Heart left ventricle (tissue), 13 donors: ENCODE measurements around the gene KCNJ13.

ENCODE experiments used
- CTCF ChIP-seq, 12 donors: fragments of 200-600 bp; sonication (generic) in 4 of 12; IDR thresholded peaks; one replicate each; pipeline versions ENCODE4 v1.5.0 to v1.8.0; 2018 to 2022; ENCODE audit warnings: antibody characterized with exemption in 12 of 12, mild to moderate bottlenecking in 5 of 12
- POLR2A ChIP-seq, 2 donors: fragments of 450-650 bp; IDR thresholded peaks; one replicate each; pipeline ENCODE4 v1.6.1; 2017; ENCODE audit warnings: antibody characterized with exemption in 2 of 2, mild to moderate bottlenecking in 2 of 2, moderate library complexity in 2 of 2
- donor health status: ischemic (EF 13 %, LVEDD 7.1; RV severe dilation, severe dysfunction).
- donor health status: DM: no; HTN: yes; CAD: no.
- donor health status: DM: no; HTN: no; CAD: no.
- donor health status: ischemic (EF 25% LVEDD 6.9; RV normal size, moderate dysfunction).
- donor health status: ischemic (EF 25% LVEDD 5.7; RV mildly dilated, moderate dysfunction).
- donor health status: ischemic (EF 35%, LVEDD 5.7; RV mildly dilated, moderate dysfunction).
- donor health status: nonischemic (EF 11% LVEDD 7.7; RV severe dilation, severe dysfunction).
- donor health status: DM: yes; HTN: yes; CAD: no.
- donor health status: PGD.
- donor health status: ischemic (EF 29% LVEDD 5.4; RV normal size, mild dysfunction).
- donor health status: nonischemic (EF 23%, LVEDD 6.1; RV moderate dilation, normal function).

DNA sequence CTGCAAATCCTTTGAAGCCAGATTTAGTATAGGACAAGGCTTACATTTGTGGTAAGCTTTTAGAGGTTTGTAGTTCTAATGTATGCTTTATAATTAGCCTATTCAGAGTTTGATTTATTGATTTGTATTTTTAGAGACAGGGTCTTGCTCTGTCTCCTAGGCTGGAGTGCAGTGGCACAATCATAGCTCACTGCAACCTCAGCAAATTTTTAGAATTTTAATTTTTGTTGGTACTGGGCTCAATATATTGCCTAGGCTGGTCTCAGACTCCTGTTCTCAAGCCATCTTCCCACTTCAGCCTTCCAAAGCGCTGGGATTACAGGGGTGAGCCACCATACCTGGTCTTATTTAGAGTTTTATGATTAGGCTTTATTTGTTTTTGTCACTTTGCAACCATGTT, 4.5 kb downstream of the KCNJ13 start:
- TF ChIP-seq CTCF (IDR thresholded peaks at IDR 0.05) (no peak), POLR2A (IDR thresholded peaks at IDR 0.05) (no peak)
